Measurements from ENCODE around the gene FKBP11. TPM values are rescaled to one million over a fixed set of nuclear protein-coding genes. Genes with fewer than 3 reads are reported as not detected.

FKBP11 gene
- total RNA-seq, 2 donors from 2014 or later, result 12.1 to 33.1 TPM

- intact Hi-C loops (cut with DNase I), result no loop called here
- DNase-seq (ENCODE audit: low spot score), result no peak
- no peaks in the 10 kb centered on the region for H3K9me3 ChIP-seq
Measured at GRCh38 chr12:48968467-48968866, 43.2 kb upstream of the FKBP11 start.

GRCh38 chr12:48967991-48968390 is 42.7 kb upstream of the FKBP11 start:
- H3K4me1 ChIP-seq (replicated peaks), result no peaks in the 10 kb centered on the region
- 87% methylated on average over 7 of the region's 7 CpGs for WGBS
- no peak for DNase-seq (ENCODE audit: low spot score)
- no peak for TF ChIP-seq CTCF (IDR thresholded peaks at IDR 0.05)
- TF ChIP-seq POLR2A (IDR thresholded peaks at IDR 0.05), result no peak
- TF ChIP-seq POLR2AphosphoS5 (IDR thresholded peaks at IDR 0.05), result no peak
- intact Hi-C loops (cut with DNase I), result no loop called here
- no peaks in the 10 kb centered on the region for H3K36me3 ChIP-seq
- no peak overlapping the region for H3K4me3 ChIP-seq
- peaks cover 15% of the 10 kb centered on the region for H3K27me3 ChIP-seq (replicated peaks; ENCODE audit: insufficient read depth)
- H3K27ac ChIP-seq, result no peak overlapping the region
- no peaks in the 10 kb centered on the region for H3K9me3 ChIP-seq

More at GRCh38 chr12:48968467-48968866, 43.2 kb upstream of the FKBP11 start:
- Histone ChIP-seq H3K27ac (no peak overlapping the region), H3K4me3 (no peak overlapping the region), H3K36me3 (no peaks in the 10 kb centered on the region), H3K4me1 (replicated peaks) (no peaks in the 10 kb centered on the region), H3K27me3 (replicated peaks; ENCODE audit: insufficient read depth) (peaks cover 16% of the 10 kb centered on the region)
- TF ChIP-seq POLR2AphosphoS5 (IDR thresholded peaks at IDR 0.05) (no peak), POLR2A (IDR thresholded peaks at IDR 0.05) (no peak), CTCF (IDR thresholded peaks at IDR 0.05) (no peak)
- WGBS, result 80% methylated on average over 3 of the region's 3 CpGs

GRCh38 chr12:48966177-48966895 is 41.0 kb upstream of the FKBP11 start:
- peaks cover 7% of the 10 kb centered on the region for H3K27me3 ChIP-seq (replicated peaks; ENCODE audit: insufficient read depth)
- H3K36me3 ChIP-seq, result no peaks in the 10 kb centered on the region
- DNase-seq (ENCODE audit: low spot score), result no peak
- no peaks in the 10 kb centered on the region for H3K4me1 ChIP-seq (replicated peaks)
- no peak overlapping the region for H3K4me3 ChIP-seq
- TF ChIP-seq CTCF (IDR thresholded peaks at IDR 0.05) (no peak), POLR2AphosphoS5 (IDR thresholded peaks at IDR 0.05) (no peak), POLR2A (IDR thresholded peaks at IDR 0.05) (no peak)
- H3K27ac ChIP-seq, result no peak overlapping the region
- 69% methylated on average over 14 of the region's 20 CpGs for WGBS
- intact Hi-C loops (cut with DNase I), result no loop called here
- no peaks in the 10 kb centered on the region for H3K9me3 ChIP-seq

GRCh38 chr12:48965298-48965838 is 40.1 kb upstream of the FKBP11 start:
- Histone ChIP-seq H3K36me3 (no peaks in the 10 kb centered on the region), H3K4me3 (no peak overlapping the region), H3K4me1 (replicated peaks) (no peaks in the 10 kb centered on the region), H3K27ac (no peak overlapping the region), H3K9me3 (no peaks in the 10 kb centered on the region), H3K27me3 (replicated peaks; ENCODE audit: insufficient read depth) (peaks cover 3% of the 10 kb centered on the region)
- no peak for DNase-seq (ENCODE audit: low spot score)
- intact Hi-C loops (cut with DNase I), result no loop called here
- TF ChIP-seq POLR2AphosphoS5 (IDR thresholded peaks at IDR 0.05), result no peak
- TF ChIP-seq POLR2A (IDR thresholded peaks at IDR 0.05), result no peak

- TF ChIP-seq POLR2AphosphoS5 (IDR thresholded peaks at IDR 0.05) (no peak), POLR2A (IDR thresholded peaks at IDR 0.05) (no peak), CTCF (IDR thresholded peaks at IDR 0.05) (no peak)
- Histone ChIP-seq H3K27ac (no peak overlapping the region), H3K4me3 (no peak overlapping the region), H3K27me3 (replicated peaks; ENCODE audit: insufficient read depth) (no peaks in the 10 kb centered on the region), H3K4me1 (replicated peaks) (no peaks in the 10 kb centered on the region), H3K9me3 (no peaks in the 10 kb centered on the region), H3K36me3 (no peaks in the 10 kb centered on the region)
- DNase-seq (ENCODE audit: low spot score), result no peak
- intact Hi-C loops (cut with DNase I), result no loop called here
Measured at GRCh38 chr12:48961801-48962200, 36.5 kb upstream of the FKBP11 start.

Measured in prostate gland (tissue), 2 donors.